Fibroblast of lung (primary cell): ENCODE measurements around the gene PKNOX2. TPM values are rescaled to one million over a fixed set of nuclear protein-coding genes. Genes with fewer than 3 reads are reported as not detected.

ENCODE experiments used
- DNase-seq, 2 donors: peaks; one replicate each; pipeline versions ENCODE4 v3.0.0 to v3.0.0-alpha.2; 2010; ENCODE audit warnings: low read depth in 2 of 2
- H2AFZ ChIP-seq: 2 replicates; pipeline ENCODE4 v1.5.1; 2012; ENCODE audit warnings: low read length, control low read depth, inconsistent platforms
- H3K27ac ChIP-seq: 2 replicates; pipeline ENCODE4 v1.5.1; 2011; ENCODE audit warnings: low read length, control low read depth; ENCODE audit not compliant: insufficient read depth
- H3K27me3 ChIP-seq: 2 replicates; pipeline ENCODE4 v1.5.1; 2011; ENCODE audit warnings: mild to moderate bottlenecking, low read length; ENCODE audit not compliant: control insufficient read depth, insufficient read depth
- H3K36me3 ChIP-seq: 2 replicates; pipeline ENCODE4 v1.5.1; 2011; ENCODE audit warnings: low read length; ENCODE audit not compliant: control insufficient read depth, insufficient read depth
- H3K4me1 ChIP-seq: 2 replicates; pipeline ENCODE4 v1.5.1; 2011; ENCODE audit warnings: low read length; ENCODE audit not compliant: control insufficient read depth, insufficient read depth; ENCODE audit errors: extremely low read depth
- H3K4me2 ChIP-seq: 2 replicates; pipeline ENCODE4 v1.5.1; 2011; ENCODE audit warnings: low read length, control low read depth; ENCODE audit not compliant: insufficient read depth; ENCODE audit errors: extremely low read depth
- H3K4me3 ChIP-seq, 4 experiments: fragments of 200-600 bp in 1 of 4; sonication (generic) in 1 of 4; replicated peaks in 1 of 4; 2 replicates each; pipeline ENCODE4 v1.5.1; 2011 to 2016; ENCODE audit warnings: low read length in 4 of 4, low read depth in 3 of 4, mild to moderate bottlenecking in 3 of 4, control low read depth in 2 of 4, inconsistent platforms in 1 of 4, mixed read lengths in 1 of 4; ENCODE audit not compliant: insufficient read depth in 1 of 4; ENCODE audit errors: control extremely low read depth in 1 of 4
- H3K79me2 ChIP-seq: 2 replicates; pipeline ENCODE4 v1.5.1; 2012; ENCODE audit warnings: mild to moderate bottlenecking, low read length, inconsistent platforms; ENCODE audit not compliant: control insufficient read depth, insufficient read depth
- H3K9ac ChIP-seq: 2 replicates; pipeline ENCODE4 v1.5.1; 2011; ENCODE audit warnings: mild to moderate bottlenecking, low read length, control low read depth; ENCODE audit not compliant: insufficient read depth
- H3K9me3 ChIP-seq: 2 replicates; pipeline ENCODE4 v1.5.1; 2012; ENCODE audit warnings: low read depth, low read length; ENCODE audit not compliant: control insufficient read depth, insufficient read depth
- H4K20me1 ChIP-seq: 2 replicates; pipeline ENCODE4 v1.5.1; 2011; ENCODE audit warnings: low read length; ENCODE audit not compliant: control insufficient read depth, insufficient read depth; ENCODE audit errors: extremely low read depth
- EZH2 ChIP-seq: IDR thresholded peaks from 2 replicates; pipeline ENCODE4 v1.5.1; 2012; ENCODE audit warnings: low read length, control low read depth, mild to moderate bottlenecking; ENCODE audit errors: missing control alignments
- polyA minus RNA-seq: library from RNA; depleted of rRNA, polyadenylated mRNA; stranded (reverse); fragments of >200 nt; gene quantifications from 2 replicates; pipeline ENCODE4 v1.2.3, GENCODE V29; 2011; ENCODE audit warnings: low replicate concordance
- polyA plus RNA-seq, 2 donors: library from polyadenylated mRNA; depleted of rRNA in 1 of 2; stranded (reverse) in 1 of 2; unstranded in 1 of 2; fragments of >200 nt; gene quantifications; 2 replicates each; pipeline ENCODE4 v1.2.1, GENCODE V29; 2011 to 2012; ENCODE audit warnings: missing spikeins in 1 of 2
- total RNA-seq: library from RNA; depleted of rRNA; stranded (reverse); fragments of >200 nt; gene quantifications from 2 replicates; pipeline ENCODE4 v1.2.1, GENCODE V29; 2014
- TF ChIP-seq, protein P1 (sequence below), 2 donors: IDR thresholded peaks in 1 of 2; conservative IDR thresholded peaks in 1 of 2; 1 replicate in 1 of 2; 2 replicates in 1 of 2; pipeline ENCODE4 v1.5.1; 2011 to 2012; ENCODE audit warnings: low read length in 2 of 2, control low read depth in 1 of 2, inconsistent platforms in 1 of 2, low read depth in 1 of 2, mild to moderate bottlenecking in 1 of 2

Gene PKNOX2, protein sequence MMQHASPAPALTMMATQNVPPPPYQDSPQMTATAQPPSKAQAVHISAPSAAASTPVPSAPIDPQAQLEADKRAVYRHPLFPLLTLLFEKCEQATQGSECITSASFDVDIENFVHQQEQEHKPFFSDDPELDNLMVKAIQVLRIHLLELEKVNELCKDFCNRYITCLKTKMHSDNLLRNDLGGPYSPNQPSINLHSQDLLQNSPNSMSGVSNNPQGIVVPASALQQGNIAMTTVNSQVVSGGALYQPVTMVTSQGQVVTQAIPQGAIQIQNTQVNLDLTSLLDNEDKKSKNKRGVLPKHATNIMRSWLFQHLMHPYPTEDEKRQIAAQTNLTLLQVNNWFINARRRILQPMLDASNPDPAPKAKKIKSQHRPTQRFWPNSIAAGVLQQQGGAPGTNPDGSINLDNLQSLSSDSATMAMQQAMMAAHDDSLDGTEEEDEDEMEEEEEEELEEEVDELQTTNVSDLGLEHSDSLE
- total RNA-seq (0.33 and 1.0 TPM in 2 replicates), polyA plus RNA-seq (1.5 and 2.2 TPM in 2 replicates), polyA minus RNA-seq (4.9 and 7.3 TPM in 2 replicates)
- polyA plus RNA-seq (2012): 1.2 and 3.7 TPM in 2 replicates

DNA sequence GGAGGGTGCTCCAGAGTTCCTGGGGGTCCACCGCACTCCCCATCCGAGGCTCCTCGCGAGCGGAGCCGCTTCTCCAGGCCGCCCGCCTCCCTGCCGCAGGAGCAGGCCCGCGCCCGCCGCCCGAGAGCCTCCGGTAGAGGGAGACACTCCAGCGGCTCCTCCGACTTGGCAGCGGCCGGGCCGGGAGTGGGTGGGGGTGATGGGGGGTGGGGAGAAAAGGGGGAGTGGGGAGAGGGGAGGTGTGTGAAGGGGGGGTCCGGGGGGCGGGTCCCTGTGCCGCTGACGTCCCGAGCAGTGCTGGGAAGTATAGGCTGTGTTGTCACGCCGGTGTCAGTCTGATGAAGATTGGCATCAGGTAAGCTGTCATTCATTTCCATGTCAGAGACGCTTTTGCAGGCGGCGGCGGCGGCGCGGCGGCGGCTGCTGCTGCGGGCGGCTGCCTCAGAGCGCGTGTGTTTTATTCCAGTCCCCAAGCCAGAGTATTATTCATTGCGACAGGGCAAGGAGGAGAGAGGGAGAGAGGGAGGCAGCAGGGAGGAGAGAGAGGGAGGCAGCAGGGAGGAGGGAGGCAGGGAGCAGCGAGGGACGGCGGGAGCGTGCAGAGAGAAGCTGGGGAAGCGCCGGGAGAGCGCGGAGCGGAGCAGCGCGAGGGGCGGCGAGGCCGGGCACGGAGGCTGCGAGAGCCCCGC lies at the start of gene PKNOX2:
TSS of gene PKNOX2 (plus strand) at position 330 of the 689 bp plus-strand sequence. CDS start 186,555 bp downstream, outside the sequence.
- peak within 1 kb of the TSS; percentile 78 for H3K9ac ChIP-seq
- no peaks in the 10 kb centered on the region for H3K27me3 ChIP-seq

GRCh38 chr11:125117429-125117828 lies 47.1 kb upstream of the PKNOX2 start:
- H2AFZ ChIP-seq: no peak overlapping the region

More for the DNA sequence above, at the start of gene PKNOX2:
- Histone ChIP-seq H3K4me2 (peak within 1 kb of the TSS; percentile 79), H3K4me3 (peak within 1 kb of the TSS; percentile 60 to 74 (median 64)), H3K9me3 (no peaks in the 10 kb centered on the region), H2AFZ (peak within 1 kb of the TSS; percentile 49), H3K79me2 (peaks cover 3% of the 10 kb centered on the region), H3K36me3 (no peaks in the 10 kb centered on the region), H3K27ac (peak within 1 kb of the TSS; percentile 74), H3K4me1 (peaks cover 25% of the 10 kb centered on the region), H4K20me1 (no peaks in the 10 kb centered on the region)
- peak; percentile 79 to 84 for DNase-seq
- TF ChIP-seq, protein P1, sequence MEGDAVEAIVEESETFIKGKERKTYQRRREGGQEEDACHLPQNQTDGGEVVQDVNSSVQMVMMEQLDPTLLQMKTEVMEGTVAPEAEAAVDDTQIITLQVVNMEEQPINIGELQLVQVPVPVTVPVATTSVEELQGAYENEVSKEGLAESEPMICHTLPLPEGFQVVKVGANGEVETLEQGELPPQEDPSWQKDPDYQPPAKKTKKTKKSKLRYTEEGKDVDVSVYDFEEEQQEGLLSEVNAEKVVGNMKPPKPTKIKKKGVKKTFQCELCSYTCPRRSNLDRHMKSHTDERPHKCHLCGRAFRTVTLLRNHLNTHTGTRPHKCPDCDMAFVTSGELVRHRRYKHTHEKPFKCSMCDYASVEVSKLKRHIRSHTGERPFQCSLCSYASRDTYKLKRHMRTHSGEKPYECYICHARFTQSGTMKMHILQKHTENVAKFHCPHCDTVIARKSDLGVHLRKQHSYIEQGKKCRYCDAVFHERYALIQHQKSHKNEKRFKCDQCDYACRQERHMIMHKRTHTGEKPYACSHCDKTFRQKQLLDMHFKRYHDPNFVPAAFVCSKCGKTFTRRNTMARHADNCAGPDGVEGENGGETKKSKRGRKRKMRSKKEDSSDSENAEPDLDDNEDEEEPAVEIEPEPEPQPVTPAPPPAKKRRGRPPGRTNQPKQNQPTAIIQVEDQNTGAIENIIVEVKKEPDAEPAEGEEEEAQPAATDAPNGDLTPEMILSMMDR (conservative IDR thresholded peaks at IDR 0.05 in 1 of 2, IDR thresholded peaks at IDR 0.05 in 1 of 2; ENCODE audit: low read depth in 1 of 2, low read length in 2 of 2): peak; percentile 33 to 54
- no peak for TF ChIP-seq EZH2

More at GRCh38 chr11:125117429-125117828, 47.1 kb upstream of the PKNOX2 start:
- no peak overlapping the region for H3K4me3 ChIP-seq
- no peak for DNase-seq
- H3K4me2 ChIP-seq: no peak overlapping the region
- no peak overlapping the region for H3K9ac ChIP-seq
- no peaks in the 10 kb centered on the region for H3K79me2 ChIP-seq
- H3K4me1 ChIP-seq: no peaks in the 10 kb centered on the region
- TF ChIP-seq, protein P1 (conservative IDR thresholded peaks at IDR 0.05 in 1 of 2, IDR thresholded peaks at IDR 0.05 in 1 of 2; ENCODE audit: low read depth in 1 of 2, low read length in 2 of 2): no peak
- no peak for TF ChIP-seq EZH2
- H3K36me3 ChIP-seq: no peaks in the 10 kb centered on the region
- H3K27ac ChIP-seq: no peak overlapping the region
- H3K27me3 ChIP-seq: no peaks in the 10 kb centered on the region
- H3K9me3 ChIP-seq: no peaks in the 10 kb centered on the region
- no peaks in the 10 kb centered on the region for H4K20me1 ChIP-seq
